Activated naive CD8-positive, alpha-beta T cell treated with anti-CD3 and anti-CD28 coated beads, Interleukin-2, amount 10 ng/mL, durations not matched to agents 7 days and 5 days (primary cell): ENCODE results near the gene XPO6. TPM values are rescaled to one million over a fixed set of nuclear protein-coding genes. Genes with fewer than 3 reads are reported as not detected.
A peak's percentile ranks its signal among the peaks of the same experiment; 100 is the strongest.

Experiments used
- ATAC-seq: fragments of 150-1000 bp; cut with Tn5 transposase; one replicate; pipeline ENCODE4 v1.10.0; 2021; ENCODE audit warnings: low read depth, moderate library complexity
- POLR2A ChIA-PET: fragments of 350-600 bp; sonication (Branson Sonifier 250); formaldehyde crosslinking; loops from one replicate; lab custom pipeline; 2021; ENCODE audit warnings: antibody characterized with exemption; lab: Charles Lee
- DNase-seq: peaks from one replicate; pipeline ENCODE4 v3.0.0; 2021
- H3K27ac Mint-ChIP-seq: one replicate; pipeline ENCODE4 v1.8.0; 2022; ENCODE audit warnings: mild to moderate bottlenecking, mixed read lengths
- H3K27me3 Mint-ChIP-seq: one replicate; pipeline ENCODE4 v1.8.0; 2022; ENCODE audit warnings: mild to moderate bottlenecking, moderate library complexity, mixed read lengths
- H3K36me3 Mint-ChIP-seq: one replicate; pipeline ENCODE4 v1.8.0; 2021; ENCODE audit warnings: mild to moderate bottlenecking, mixed read lengths
- H3K4me1 Mint-ChIP-seq: one replicate; pipeline ENCODE4 v1.8.0; 2021; ENCODE audit warnings: mixed read lengths
- H3K4me3 Mint-ChIP-seq: one replicate; pipeline ENCODE4 v1.8.0; 2022; ENCODE audit warnings: mild to moderate bottlenecking, moderate library complexity, mixed read lengths
- H3K9me3 Mint-ChIP-seq: one replicate; pipeline ENCODE4 v1.8.0; 2021; ENCODE audit warnings: mixed read lengths
- total RNA-seq, 2 experiments: library from RNA; stranded (reverse); gene quantifications; one replicate each; pipeline ENCODE4 v1.2.3, GENCODE V29; 2021

The XPO6 gene
- total RNA-seq, 2 experiments from 2014 or later = 261 to 280 TPM

- Mint-ChIP-seq H3K4me1 (peaks cover 13% of the 10 kb centered on the region), H3K36me3 (peaks cover 29% of the 10 kb centered on the region), H3K27me3 (no peaks in the 10 kb centered on the region), H3K27ac (peak overlapping the region; percentile 15), H3K4me3 (no peak overlapping the region), H3K9me3 (no peaks in the 10 kb centered on the region)
- DNase-seq (no peak), ATAC-seq (no peak)
- POLR2A ChIA-PET = no interaction called here
These were observed 103.0 kb downstream of the XPO6 start for GRCh38 chr16:28108590-28109247.

DNA sequence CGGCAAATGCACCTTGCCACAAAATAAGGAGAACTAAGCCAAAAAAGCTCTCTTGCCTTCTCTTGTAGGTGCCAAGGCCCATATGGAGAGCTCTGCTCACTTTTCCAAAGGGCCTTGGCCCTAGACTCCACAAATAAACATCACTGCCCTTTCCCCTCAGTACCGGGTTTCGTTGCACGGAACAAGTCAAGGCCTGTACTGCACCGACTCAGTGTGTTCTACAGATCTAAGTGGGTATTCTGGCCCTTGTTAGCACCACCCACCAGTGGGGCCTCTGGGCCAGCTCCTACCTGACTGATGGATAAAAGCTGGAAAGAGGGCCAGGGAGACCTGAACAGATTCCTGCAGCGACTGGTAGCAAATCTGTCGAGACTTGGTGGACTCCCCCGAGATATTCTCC is 104.5 kb downstream of the XPO6 start:
- Mint-ChIP-seq H3K27me3 (no peaks in the 10 kb centered on the region), H3K9me3 (no peaks in the 10 kb centered on the region), H3K4me1 (peaks cover 12% of the 10 kb centered on the region), H3K4me3 (no peak overlapping the region), H3K36me3 (peaks cover 32% of the 10 kb centered on the region), H3K27ac (no peak overlapping the region)
- POLR2A ChIA-PET = no interaction called here
- no peak for DNase-seq
- no peak for ATAC-seq

GRCh38 chr16:28106467-28107215 is 105.1 kb downstream of the XPO6 start:
- Mint-ChIP-seq H3K4me3 (no peak overlapping the region), H3K27ac (no peak overlapping the region), H3K27me3 (no peaks in the 10 kb centered on the region), H3K9me3 (no peaks in the 10 kb centered on the region), H3K4me1 (peaks cover 12% of the 10 kb centered on the region), H3K36me3 (peaks cover 35% of the 10 kb centered on the region)
- ATAC-seq (no peak), DNase-seq (no peak)
- POLR2A ChIA-PET = no interaction called here

- H3K36me3 Mint-ChIP-seq = peaks cover 31% of the 10 kb centered on the region
- H3K27ac Mint-ChIP-seq = no peak overlapping the region
- H3K4me3 Mint-ChIP-seq = no peak overlapping the region
- no peaks in the 10 kb centered on the region for H3K27me3 Mint-ChIP-seq
- POLR2A ChIA-PET = no interaction called here
- H3K9me3 Mint-ChIP-seq = no peaks in the 10 kb centered on the region
- DNase-seq = no peak
- ATAC-seq = no peak
- H3K4me1 Mint-ChIP-seq = peaks cover 12% of the 10 kb centered on the region
These were observed 105.8 kb downstream of the XPO6 start for GRCh38 chr16:28105954-28106353.

- no peak for ATAC-seq
- no peaks in the 10 kb centered on the region for H3K9me3 Mint-ChIP-seq
- DNase-seq = no peak
- no peaks in the 10 kb centered on the region for H3K27me3 Mint-ChIP-seq
- H3K27ac Mint-ChIP-seq = no peak overlapping the region
- no peak overlapping the region for H3K4me3 Mint-ChIP-seq
- peaks cover 29% of the 10 kb centered on the region for H3K36me3 Mint-ChIP-seq
- peaks cover 7% of the 10 kb centered on the region for H3K4me1 Mint-ChIP-seq
- POLR2A ChIA-PET = no interaction called here
These were observed 106.5 kb downstream of the XPO6 start for GRCh38 chr16:28105297-28105696.

- Mint-ChIP-seq H3K36me3 (peaks cover 29% of the 10 kb centered on the region), H3K4me3 (no peak overlapping the region), H3K27ac (no peak overlapping the region), H3K27me3 (no peaks in the 10 kb centered on the region), H3K9me3 (no peaks in the 10 kb centered on the region), H3K4me1 (peaks cover 4% of the 10 kb centered on the region)
- POLR2A ChIA-PET = no interaction called here
- DNase-seq = no peak
- no peak for ATAC-seq
These were observed 107.4 kb downstream of the XPO6 start for GRCh38 chr16:28104404-28104803.

- Mint-ChIP-seq H3K27me3 (no peaks in the 10 kb centered on the region), H3K4me1 (peaks cover 2% of the 10 kb centered on the region), H3K36me3 (peaks cover 28% of the 10 kb centered on the region), H3K9me3 (no peaks in the 10 kb centered on the region), H3K27ac (no peak overlapping the region), H3K4me3 (no peak overlapping the region)
- ATAC-seq = no peak
- peak; percentile 23 for DNase-seq
- POLR2A ChIA-PET = no interaction called here
These were observed 108.1 kb downstream of the XPO6 start for GRCh38 chr16:28103516-28104170.

DNA sequence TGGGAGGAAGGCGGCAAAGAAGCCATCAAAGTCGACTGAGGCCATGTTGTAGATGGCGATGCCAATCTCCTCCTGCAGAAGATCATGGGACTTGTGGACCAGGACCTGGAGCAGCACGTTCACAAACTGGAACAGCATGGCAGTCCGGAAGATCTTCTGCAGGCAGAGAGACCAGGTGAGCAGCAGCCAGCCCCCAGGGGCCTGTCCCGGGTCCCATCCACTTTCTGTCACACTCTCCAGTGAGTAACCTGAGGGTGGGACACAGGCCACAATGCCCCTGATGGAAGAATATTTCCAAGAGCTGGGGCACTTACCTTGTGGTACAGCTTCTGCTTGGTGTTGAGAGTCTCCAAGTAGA is 110.3 kb downstream of the XPO6 start:
- no peak for ATAC-seq
- Mint-ChIP-seq H3K9me3 (no peaks in the 10 kb centered on the region), H3K36me3 (peaks cover 33% of the 10 kb centered on the region), H3K27ac (no peak overlapping the region), H3K27me3 (no peaks in the 10 kb centered on the region), H3K4me3 (no peak overlapping the region), H3K4me1 (peaks cover 2% of the 10 kb centered on the region)
- DNase-seq = peak; percentile 18
- POLR2A ChIA-PET = no interaction called here

GRCh38 chr16:28100810-28101532 is 110.8 kb downstream of the XPO6 start:
- Mint-ChIP-seq H3K9me3 (no peaks in the 10 kb centered on the region), H3K4me1 (peaks cover 2% of the 10 kb centered on the region), H3K36me3 (peaks cover 33% of the 10 kb centered on the region), H3K4me3 (no peak overlapping the region), H3K27ac (no peak overlapping the region), H3K27me3 (no peaks in the 10 kb centered on the region)
- DNase-seq (peak; percentile 15), ATAC-seq (no peak)
- POLR2A ChIA-PET = no interaction called here

- no peak overlapping the region for H3K27ac Mint-ChIP-seq
These were observed 112.5 kb downstream of the XPO6 start for GRCh38 chr16:28098959-28099945.

DNA sequence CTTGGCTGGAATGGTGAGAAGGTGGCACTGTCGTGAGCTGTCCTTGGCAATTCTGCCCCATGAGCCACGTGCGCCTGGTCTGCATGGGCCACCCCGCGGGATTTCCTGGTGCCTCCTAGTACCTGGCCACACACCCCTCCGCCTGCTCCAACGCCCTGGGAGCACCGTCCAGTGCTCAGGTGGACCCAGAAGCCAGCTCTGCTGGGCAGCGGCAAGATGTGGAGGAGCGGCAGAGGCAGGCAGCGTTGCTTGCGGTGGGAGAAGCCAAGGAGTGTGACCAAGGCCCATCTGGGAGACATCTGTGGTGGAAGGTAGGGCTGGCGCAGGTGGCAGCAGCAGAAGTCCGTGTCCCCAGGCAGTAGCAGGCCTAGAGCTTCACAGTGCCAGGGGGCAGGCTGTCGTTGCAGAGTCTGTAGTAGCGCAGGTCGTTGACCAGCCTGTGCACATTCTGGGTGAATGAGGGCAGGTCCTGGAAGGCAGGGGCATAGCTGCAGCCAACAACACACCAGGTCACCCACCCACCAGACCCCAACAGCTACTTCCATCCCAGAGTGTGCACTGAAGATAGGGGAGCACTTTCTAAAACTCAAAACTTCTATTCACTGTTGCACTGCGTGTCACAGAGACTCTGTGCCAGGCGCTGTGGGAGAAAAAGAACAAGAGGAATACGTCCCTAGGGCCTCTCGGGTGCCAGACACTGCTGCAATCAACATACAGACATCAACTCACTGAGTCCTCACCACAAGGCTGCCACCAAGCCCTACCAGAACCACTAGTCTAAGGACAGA is 113.4 kb downstream of the XPO6 start:
- POLR2A ChIA-PET = no interaction called here

More at GRCh38 chr16:28098959-28099945, 112.5 kb downstream of the XPO6 start:
- peaks cover 2% of the 10 kb centered on the region for H3K4me1 Mint-ChIP-seq
- no peak overlapping the region for H3K4me3 Mint-ChIP-seq
- peaks cover 25% of the 10 kb centered on the region for H3K36me3 Mint-ChIP-seq
- POLR2A ChIA-PET = no interaction called here
- DNase-seq (peak; percentile 23), ATAC-seq (no peak)
- H3K27me3 Mint-ChIP-seq = no peaks in the 10 kb centered on the region
- no peaks in the 10 kb centered on the region for H3K9me3 Mint-ChIP-seq

More for the DNA sequence above, 113.4 kb downstream of the XPO6 start:
- Mint-ChIP-seq H3K27me3 (no peaks in the 10 kb centered on the region), H3K9me3 (no peaks in the 10 kb centered on the region), H3K4me1 (peaks cover 2% of the 10 kb centered on the region), H3K36me3 (peaks cover 19% of the 10 kb centered on the region), H3K4me3 (no peak overlapping the region), H3K27ac (no peak overlapping the region)
- ATAC-seq (no peak), DNase-seq (peak; percentile 21)
